H1 (cell line): Measurements from ENCODE around the gene ACSF2. TPM values are rescaled to one million over a fixed set of nuclear protein-coding genes. Genes with fewer than 3 reads are reported as not detected.

Experiments
- CTCF ChIA-PET: fragments of 300-600 bp; sonication (Branson Sonifier 250); formaldehyde crosslinking; loops from one replicate; lab custom pipeline; 2021; ENCODE audit not compliant: partially characterized antibody; lab: Charles Lee
- POLR2A ChIA-PET: fragments of 300-600 bp; sonication (Branson Sonifier 250); formaldehyde crosslinking; loops from one replicate; lab custom pipeline; 2021; ENCODE audit warnings: inconsistent platforms; ENCODE audit not compliant: partially characterized antibody; lab: Charles Lee
- DNase-seq, 2 experiments: peaks; one replicate each; pipeline versions ENCODE4 v3.0.0 to v3.0.0-alpha.2; 2010 to 2022; ENCODE audit warnings: low spot score in 2 of 2, low read depth in 1 of 2, mixed read lengths in 1 of 2
- FAIRE-seq: peaks from 2 replicates; lab custom pipeline; 2011; peaks lifted over from hg19 to GRCh38; lab: Jason Lieb, UNC
- H2AFZ ChIP-seq: 2 replicates; pipeline ENCODE4 v1.8.1; 2012; ENCODE audit warnings: low read length, inconsistent platforms
- H2AK5ac ChIP-seq: 2 replicates; pipeline ENCODE4 v1.6.1; 2013; ENCODE audit warnings: low read depth, low read length
- H2BK120ac ChIP-seq: replicated peaks from 2 replicates; pipeline ENCODE3; 2013; ENCODE audit warnings: low read depth, low read length, inconsistent platforms
- H2BK12ac ChIP-seq: 2 replicates; pipeline ENCODE4 v1.6.1; 2013; ENCODE audit warnings: low read depth, low read length
- H2BK15ac ChIP-seq: 2 replicates; pipeline ENCODE4 v1.6.1; 2013; ENCODE audit warnings: low read length
- H2BK20ac ChIP-seq: 2 replicates; pipeline ENCODE4 v1.6.1; 2013; ENCODE audit warnings: low read length
- H2BK5ac ChIP-seq: 2 replicates; pipeline ENCODE4 v1.6.1; 2013; ENCODE audit warnings: low read depth, low read length
- H3K14ac ChIP-seq: 2 replicates; pipeline ENCODE4 v1.6.1; 2013; ENCODE audit warnings: inconsistent platforms; ENCODE audit not compliant: insufficient read length
- H3K18ac ChIP-seq: 2 replicates; pipeline ENCODE4 v1.6.1; 2013; ENCODE audit warnings: low read length; ENCODE audit errors: extremely low read depth
- H3K23ac ChIP-seq: 2 replicates; pipeline ENCODE4 v1.6.1; 2013; ENCODE audit warnings: inconsistent platforms; ENCODE audit not compliant: insufficient read length
- H3K23me2 ChIP-seq: 2 replicates; pipeline ENCODE4 v1.6.1; 2013; ENCODE audit warnings: low read depth, low read length
- H3K27ac ChIP-seq: 2 replicates; pipeline ENCODE4 v1.6.1; 2011; ENCODE audit warnings: low read depth, low read length, inconsistent platforms
- H3K27me3 ChIP-seq, 4 experiments: replicated peaks in 1 of 4; 1 replicate in 1 of 4; 2 replicates in 3 of 4; pipeline versions ENCODE4 v1.6.1 to v1.8.1; 2011 to 2013; ENCODE audit warnings: low read length in 3 of 4, mild to moderate bottlenecking in 3 of 4, inconsistent platforms in 2 of 4, mixed read lengths in 2 of 4, moderate library complexity in 1 of 4; ENCODE audit not compliant: control insufficient read depth in 3 of 4, insufficient read depth in 3 of 4; ENCODE audit errors: extremely low read depth in 1 of 4
- H3K36me3 ChIP-seq, 4 experiments: 2 replicates each; pipeline versions ENCODE4 v1.6.1 to v1.8.1; 2011 to 2013; ENCODE audit warnings: mild to moderate bottlenecking in 4 of 4, low read length in 3 of 4, moderate library complexity in 2 of 4, control low read depth in 1 of 4, inconsistent platforms in 1 of 4; ENCODE audit not compliant: insufficient read depth in 4 of 4, control insufficient read depth in 2 of 4
- H3K4ac ChIP-seq: replicated peaks from 2 replicates; pipeline ENCODE3; 2013; ENCODE audit warnings: low read length, low read depth, mixed read lengths, inconsistent platforms; ENCODE audit not compliant: insufficient read length
- H3K4me1 ChIP-seq, 4 experiments: replicated peaks in 1 of 4; 1 replicate in 1 of 4; 2 replicates in 3 of 4; pipeline versions ENCODE4 v1.6.1 to v1.8.1; 2011 to 2013; ENCODE audit warnings: low read length in 3 of 4, inconsistent platforms in 2 of 4, mixed read lengths in 1 of 4; ENCODE audit not compliant: insufficient read depth in 4 of 4, control insufficient read depth in 3 of 4
- H3K4me2 ChIP-seq, 2 experiments: 2 replicates each; pipeline versions ENCODE4 v1.6.1 to v1.8.1; 2011 to 2013; ENCODE audit warnings: low read depth in 2 of 2, low read length in 2 of 2, control low read depth in 1 of 2, inconsistent platforms in 1 of 2, mild to moderate bottlenecking in 1 of 2; ENCODE audit not compliant: insufficient read depth in 1 of 2
- H3K4me3 ChIP-seq, 4 experiments: fragments of 200-600, 300-600 bp in 1 of 4; sonication (generic), shearing (Covaris generic), sonication (Bioruptor Twin) in 1 of 4; 2 replicates each; pipeline versions ENCODE4 v1.5.1 to v1.8.1; 2011 to 2016; ENCODE audit warnings: low read length in 4 of 4, low read depth in 3 of 4, control low read depth in 2 of 4, inconsistent platforms in 2 of 4, mild to moderate bottlenecking in 2 of 4, mixed read lengths in 1 of 4, moderate library complexity in 1 of 4; ENCODE audit not compliant: insufficient read depth in 2 of 4; ENCODE audit errors: extremely low read depth in 1 of 4
- H3K56ac ChIP-seq: replicated peaks from 2 replicates; pipeline ENCODE3; 2013; ENCODE audit warnings: low read depth, mild to moderate bottlenecking, mixed read lengths, low read length, inconsistent platforms; ENCODE audit not compliant: insufficient read length
- H3K79me1 ChIP-seq: 2 replicates; pipeline ENCODE4 v1.6.1; 2013; ENCODE audit warnings: low read depth, low read length, control low read depth
- H3K79me2 ChIP-seq, 2 experiments: 2 replicates each; pipeline versions ENCODE4 v1.6.1 to v1.8.1; 2012 to 2013; ENCODE audit warnings: low read length in 2 of 2, mild to moderate bottlenecking in 2 of 2, inconsistent platforms in 1 of 2; ENCODE audit not compliant: insufficient read depth in 2 of 2, control insufficient read depth in 1 of 2
- H3K9ac ChIP-seq, 4 experiments: replicated peaks in 1 of 4; 1 replicate in 1 of 4; 2 replicates in 3 of 4; pipeline versions ENCODE4 v1.6.1 to v1.8.1; 2011 to 2013; ENCODE audit warnings: low read depth in 3 of 4, low read length in 3 of 4, control low read depth in 2 of 4, mild to moderate bottlenecking in 2 of 4, moderate library complexity in 2 of 4, inconsistent platforms in 1 of 4; ENCODE audit errors: extremely low read depth in 1 of 4
- H3K9me3 ChIP-seq, 2 experiments: 2 replicates each; pipeline versions ENCODE4 v1.6.1 to v1.8.1; 2012 to 2013; ENCODE audit warnings: mild to moderate bottlenecking in 2 of 2, moderate library complexity in 2 of 2, control low read depth in 1 of 2, inconsistent platforms in 1 of 2, low read depth in 1 of 2, low read length in 1 of 2, mixed read lengths in 1 of 2; ENCODE audit not compliant: insufficient read depth in 2 of 2
- H4K20me1 ChIP-seq, 2 experiments: replicated peaks in 1 of 2; 2 replicates each; pipeline versions ENCODE3 to v1.8.1; 2011 to 2013; ENCODE audit warnings: inconsistent platforms in 2 of 2, low read length in 2 of 2, mild to moderate bottlenecking in 1 of 2; ENCODE audit not compliant: insufficient read depth in 2 of 2, control insufficient read depth in 1 of 2
- H4K5ac ChIP-seq: 2 replicates; pipeline ENCODE4 v1.6.1; 2013; ENCODE audit warnings: low read length, low read depth, mixed read lengths, inconsistent platforms; ENCODE audit not compliant: insufficient read length
- H4K8ac ChIP-seq: 2 replicates; pipeline ENCODE4 v1.8.0; 2013; ENCODE audit warnings: mild to moderate bottlenecking, moderate library complexity, low read length, inconsistent platforms; ENCODE audit not compliant: insufficient read depth; ENCODE audit errors: extremely low read depth
- H4K91ac ChIP-seq: replicated peaks from 2 replicates; pipeline ENCODE3; 2013; ENCODE audit warnings: low read length, mixed read lengths, inconsistent platforms; ENCODE audit not compliant: insufficient read length
- CTBP2 ChIP-seq: IDR thresholded peaks from 2 replicates; pipeline ENCODE4 v1.7.0; 2011; ENCODE audit warnings: borderline replicate concordance, mild to moderate bottlenecking, moderate library complexity, mixed read lengths, low read length; ENCODE audit not compliant: insufficient read depth, insufficient read length
- CTCF ChIP-seq, 3 experiments: IDR thresholded peaks; 1 replicate in 2 of 3; 2 replicates in 1 of 3; pipeline versions ENCODE4 v1.5.1 to v1.6.1; 2011; ENCODE audit warnings: low read length in 3 of 3, mild to moderate bottlenecking in 3 of 3, inconsistent platforms in 2 of 3, low read depth in 1 of 3, moderate library complexity in 1 of 3; ENCODE audit not compliant: insufficient read depth in 1 of 3; ENCODE audit errors: control extremely low read depth in 1 of 3
- YY1 ChIP-seq: IDR thresholded peaks from 2 replicates; pipeline ENCODE4 v1.6.1; 2011; ENCODE audit warnings: low read depth, mild to moderate bottlenecking, low read length
- WGBS, 2 experiments: shearing (Covaris generic) in 1 of 2; methylation state at CpG; one replicate each; pipeline versions ENCODE4 v1.1.6 to v1.1.7; 2013 to 2015; ENCODE audit warnings: low lambda C conversion rate in 2 of 2, mixed read lengths in 2 of 2, inconsistent platforms in 1 of 2, low coverage in 1 of 2, missing lambda C conversion rate in 1 of 2; ENCODE audit not compliant: insufficient replicate concordance in 2 of 2, insufficient coverage in 1 of 2, insufficient read length in 1 of 2; ENCODE audit errors: extremely low coverage in 1 of 2, missing lambda C conversion rate in 1 of 2; 5-methylcytosine and 5-hydroxymethylcytosine counted together
- polyA plus RNA-seq, 7 experiments: library from polyadenylated mRNA; depleted of rRNA in 3 of 7; stranded (reverse) in 5 of 7; unstranded in 2 of 7; fragments of >200 nt in 5 of 7; fragments of 200-250 nt in 2 of 7; gene quantifications; 1 replicate in 5 of 7; 2 replicates in 1 of 7; 4 replicates in 1 of 7; pipeline versions ENCODE4 v1.2.1 to v1.2.3, GENCODE V29; 2011 to 2013; ENCODE audit warnings: missing spikeins in 2 of 7, mixed read lengths in 2 of 7
- total RNA-seq: library from RNA; stranded (reverse); fragmentation: NEBNext Ultra II Directional; extraction: Animal tissue kit (Norgen Biotek cat#: 25700); gene quantifications from 2 replicates; pipeline ENCODE4 v1.2.1, GENCODE V29; 2021

Gene ACSF2
- total and polyA plus RNA-seq, 2 of the 8 experiments (the other 6 are each of a cell fraction or from before 2014, with no cell fraction given) = 14.5 to 16.3 TPM

GRCh38 chr17:50429793-50430192 lies 3.8 kb downstream of the ACSF2 start:
- no peak for TF ChIP-seq CTBP2
- no peak for TF ChIP-seq CTCF (IDR thresholded peaks at IDR 0.05; ENCODE audit: control extremely low read depth in 1 of 3, insufficient read depth in 1 of 3, low read depth in 1 of 3, low read length in 3 of 3)
- no peak for TF ChIP-seq YY1
- POLR2A ChIA-PET = interaction anchor here (1.3 to 2.7 kb wide), 2 partner anchors 14 to 32 kb away, joined by 3 to 9 read pairs; partner anchors contain the start of gene LRRC59
- H3K4me2 ChIP-seq = no peak overlapping the region
- H4K8ac ChIP-seq = no peak overlapping the region
- H3K4ac ChIP-seq = no peak overlapping the region
- H3K9ac ChIP-seq = no peak overlapping the region
- H4K5ac ChIP-seq = no peak overlapping the region
- FAIRE-seq (no peak), DNase-seq (no peak)
- no peaks in the 10 kb centered on the region for H3K79me1 ChIP-seq
- no peak overlapping the region for H3K23ac ChIP-seq
- no peak overlapping the region for H2BK12ac ChIP-seq
- H3K9me3 ChIP-seq = no peaks in the 10 kb centered on the region
- H2BK20ac ChIP-seq = no peak overlapping the region
- H2AFZ ChIP-seq = no peak overlapping the region
- H3K18ac ChIP-seq = no peak overlapping the region
- no peak overlapping the region for H2BK15ac ChIP-seq
- no peak overlapping the region for H4K91ac ChIP-seq
- no peaks in the 10 kb centered on the region for H4K20me1 ChIP-seq
- no peak overlapping the region for H2BK120ac ChIP-seq
- no peak overlapping the region for H3K56ac ChIP-seq
- H3K27me3 ChIP-seq = no peaks in the 10 kb centered on the region; a peak in 2 of 7 replicates
- no peak overlapping the region for H2BK5ac ChIP-seq
- no peak overlapping the region for H3K4me3 ChIP-seq
- whole genome bisulfite sequencing, 2 experiments = 81% methylated on average over 4 of the region's 4 CpGs; no CpG with 5 or more reads in 1 of the 2 experiments
- no peak overlapping the region for H3K14ac ChIP-seq
- no peak overlapping the region for H3K27ac ChIP-seq
- H2AK5ac ChIP-seq = no peak overlapping the region
- peaks cover 6 to 13% (median 10%) of the 10 kb centered on the region in 4 experiments for H3K4me1 ChIP-seq
- H3K36me3 ChIP-seq = no peaks in the 10 kb centered on the region
- H3K79me2 ChIP-seq = no peaks in the 10 kb centered on the region
- peaks cover 11% of the 10 kb centered on the region; the same call in 1 of the 2 replicates for H3K23me2 ChIP-seq
- CTCF ChIA-PET = interaction anchor here (0.6 to 8.3 kb wide), 5 partner anchors 11 to 791 kb away, joined by 3 to 87 read pairs (median 4); partner anchors contain the start of genes LRRC59 and RSAD1
